ENCODE measurements around the gene ELN. TPM values are rescaled to one million over a fixed set of nuclear protein-coding genes. Genes with fewer than 3 reads are reported as not detected.

Gene ELN
- total and polyA plus RNA-seq, 11 donors, result 17.4 to 81.1 (median 42.8) TPM

DNA sequence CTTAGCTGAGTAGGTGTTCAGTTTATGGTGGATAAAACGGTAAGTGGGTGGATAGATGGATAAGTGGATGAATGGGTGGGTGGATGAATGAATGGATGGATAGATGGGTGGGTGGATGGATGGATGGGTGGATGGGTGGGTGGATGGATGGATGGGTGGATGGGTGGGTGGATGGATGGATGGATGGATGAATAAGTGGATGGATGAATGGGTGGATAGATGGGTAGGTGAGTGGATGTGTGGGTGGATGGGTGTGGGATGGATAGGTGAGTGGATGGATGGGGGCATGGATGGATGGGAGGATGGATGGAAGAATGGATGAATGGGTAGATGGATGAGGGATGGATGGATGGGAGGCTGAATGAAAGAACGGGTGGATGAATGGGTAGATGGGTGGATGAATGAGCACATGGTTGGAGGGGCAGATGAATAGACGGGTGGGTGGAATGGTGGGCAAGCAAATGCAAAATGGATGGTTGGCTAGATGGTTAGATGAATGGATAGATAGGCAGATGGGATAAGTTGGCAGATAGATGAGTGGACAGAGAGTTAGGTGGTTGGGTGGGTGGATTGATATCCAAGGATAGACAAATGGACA, 25.7 kb downstream of the ELN start:
- ATAC-seq (no peak), DNase-seq (no peak)
- H3K36me3 ChIP-seq, result peaks cover 0 to 91% (median 33%) of the 10 kb centered on the region in 9 donors
- no peaks in the 10 kb centered on the region for H3K9me3 ChIP-seq
- TF ChIP-seq, protein P1, sequence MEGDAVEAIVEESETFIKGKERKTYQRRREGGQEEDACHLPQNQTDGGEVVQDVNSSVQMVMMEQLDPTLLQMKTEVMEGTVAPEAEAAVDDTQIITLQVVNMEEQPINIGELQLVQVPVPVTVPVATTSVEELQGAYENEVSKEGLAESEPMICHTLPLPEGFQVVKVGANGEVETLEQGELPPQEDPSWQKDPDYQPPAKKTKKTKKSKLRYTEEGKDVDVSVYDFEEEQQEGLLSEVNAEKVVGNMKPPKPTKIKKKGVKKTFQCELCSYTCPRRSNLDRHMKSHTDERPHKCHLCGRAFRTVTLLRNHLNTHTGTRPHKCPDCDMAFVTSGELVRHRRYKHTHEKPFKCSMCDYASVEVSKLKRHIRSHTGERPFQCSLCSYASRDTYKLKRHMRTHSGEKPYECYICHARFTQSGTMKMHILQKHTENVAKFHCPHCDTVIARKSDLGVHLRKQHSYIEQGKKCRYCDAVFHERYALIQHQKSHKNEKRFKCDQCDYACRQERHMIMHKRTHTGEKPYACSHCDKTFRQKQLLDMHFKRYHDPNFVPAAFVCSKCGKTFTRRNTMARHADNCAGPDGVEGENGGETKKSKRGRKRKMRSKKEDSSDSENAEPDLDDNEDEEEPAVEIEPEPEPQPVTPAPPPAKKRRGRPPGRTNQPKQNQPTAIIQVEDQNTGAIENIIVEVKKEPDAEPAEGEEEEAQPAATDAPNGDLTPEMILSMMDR (IDR thresholded peaks at IDR 0.05), result no peak
- no peak for TF ChIP-seq POLR2A (IDR thresholded peaks at IDR 0.05)
- intact Hi-C loops (cut with DNase I), result no loop called here
- H3K27ac ChIP-seq, result no peak overlapping the region
- H3K4me1 ChIP-seq, result no peaks in the 10 kb centered on the region
- no peak overlapping the region for H3K4me3 ChIP-seq
- 92 to 93% (median 93%) methylated on average over 3 of the region's 3 CpGs for WGBS, 4 donors
- H3K27me3 ChIP-seq, result no peaks in the 10 kb centered on the region

DNA sequence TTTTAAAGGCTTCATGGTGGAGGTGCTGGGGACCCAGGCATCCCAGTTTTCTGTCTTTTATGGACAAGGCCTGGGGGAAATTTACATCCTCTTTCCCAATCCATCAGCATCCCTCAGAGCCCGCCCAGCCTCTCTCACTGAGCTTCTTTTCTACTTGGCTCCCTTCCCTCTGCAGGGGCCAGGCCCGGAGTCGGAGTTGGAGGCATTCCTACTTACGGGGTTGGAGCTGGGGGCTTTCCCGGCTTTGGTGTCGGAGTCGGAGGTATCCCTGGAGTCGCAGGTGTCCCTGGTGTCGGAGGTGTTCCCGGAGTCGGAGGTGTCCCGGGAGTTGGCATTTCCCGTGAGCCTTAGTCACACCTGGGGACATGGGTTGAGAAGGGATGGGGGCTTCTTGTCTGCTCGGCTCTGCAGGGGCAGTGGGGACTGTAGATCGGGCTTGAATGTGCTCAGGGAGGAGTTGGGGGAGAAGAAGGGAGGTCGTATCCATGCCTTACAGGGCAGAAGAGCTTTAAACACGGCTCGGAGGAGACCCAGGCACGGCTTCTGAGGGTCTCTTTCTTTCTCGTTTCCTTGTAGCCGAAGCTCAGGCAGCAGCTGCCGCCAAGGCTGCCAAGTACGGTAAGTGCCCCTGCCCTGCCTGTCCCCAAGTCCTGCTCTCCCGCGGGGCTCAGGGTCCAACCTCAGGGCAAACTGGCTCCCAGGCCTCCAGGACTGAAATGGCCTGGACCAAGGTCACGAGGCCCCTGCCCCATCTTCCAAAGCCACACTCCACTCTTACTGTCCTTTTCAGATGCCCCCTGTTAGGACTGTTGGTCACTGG, 28.3 kb downstream of the ELN start:
- TF ChIP-seq, protein P1 (IDR thresholded peaks at IDR 0.05), result no peak
- TF ChIP-seq POLR2A (IDR thresholded peaks at IDR 0.05), result no peak
- H3K27ac ChIP-seq, result no peak overlapping the region
- no peak overlapping the region for H3K4me3 ChIP-seq
- 84 to 87% (median 86%) methylated on average over 17 to 26 of the region's 26 CpGs for WGBS, 4 donors
- intact Hi-C loops (cut with DNase I), result no loop called here
- no peaks in the 10 kb centered on the region for H3K27me3 ChIP-seq
- peaks cover 0 to 9% (median 0%) of the 10 kb centered on the region in 12 donors for H3K4me1 ChIP-seq
- no peaks in the 10 kb centered on the region for H3K9me3 ChIP-seq
- DNase-seq (peak in 1 of 5 donors; percentile 36), ATAC-seq (no peak)
- H3K36me3 ChIP-seq, result peaks cover 0 to 93% (median 34%) of the 10 kb centered on the region in 9 donors

DNA sequence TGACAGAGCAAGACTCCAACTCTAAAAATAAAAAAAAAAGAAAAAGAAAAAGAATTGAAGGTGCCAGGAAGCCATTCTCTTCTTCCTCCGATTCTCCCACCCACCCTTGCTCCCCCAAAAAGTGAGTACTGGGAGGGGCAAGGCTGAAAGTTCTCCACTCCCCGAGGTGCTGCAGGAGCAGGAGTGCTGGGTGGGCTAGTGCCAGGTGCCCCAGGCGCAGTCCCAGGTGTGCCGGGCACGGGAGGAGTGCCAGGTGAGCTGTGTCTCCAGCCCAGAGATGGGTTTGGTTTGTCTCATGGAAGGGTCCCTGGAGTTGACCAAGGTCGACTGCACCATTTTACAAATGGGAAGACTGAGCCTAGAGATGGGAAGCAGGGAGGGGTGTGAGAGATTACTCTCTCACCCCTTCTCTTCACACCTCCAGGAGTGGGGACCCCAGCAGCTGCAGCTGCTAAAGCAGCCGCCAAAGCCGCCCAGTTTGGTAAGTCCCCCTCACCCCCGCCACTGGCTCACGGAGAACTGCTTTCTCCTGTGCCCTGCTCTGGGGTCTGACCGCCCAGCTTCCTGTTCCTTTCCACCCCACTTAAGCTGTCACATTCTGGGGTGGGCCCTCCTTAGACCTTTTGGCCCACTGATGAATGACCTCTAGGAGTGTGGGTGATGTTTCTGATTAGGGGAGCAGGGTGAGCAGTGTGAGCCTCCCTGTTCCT, 29.4 kb downstream of the ELN start:
- H3K9me3 ChIP-seq, result no peaks in the 10 kb centered on the region
- DNase-seq, result peak in 1 of 5 donors; percentile 25
- H3K4me3 ChIP-seq, result no peak overlapping the region
- TF ChIP-seq POLR2A (IDR thresholded peaks at IDR 0.05), result no peak
- TF ChIP-seq, protein P1 (IDR thresholded peaks at IDR 0.05), result no peak
- no peaks in the 10 kb centered on the region for H3K27me3 ChIP-seq
- 85 to 87% (median 85%) methylated on average over 11 of the region's 11 CpGs for WGBS, 4 donors
- intact Hi-C loops (cut with DNase I), result no loop called here
- ATAC-seq, result no peak
- peaks cover 0 to 89% (median 31%) of the 10 kb centered on the region in 9 donors for H3K36me3 ChIP-seq
- H3K27ac ChIP-seq, result no peak overlapping the region
- H3K4me1 ChIP-seq, result peaks cover 0 to 18% (median 7%) of the 10 kb centered on the region in 12 donors

DNA sequence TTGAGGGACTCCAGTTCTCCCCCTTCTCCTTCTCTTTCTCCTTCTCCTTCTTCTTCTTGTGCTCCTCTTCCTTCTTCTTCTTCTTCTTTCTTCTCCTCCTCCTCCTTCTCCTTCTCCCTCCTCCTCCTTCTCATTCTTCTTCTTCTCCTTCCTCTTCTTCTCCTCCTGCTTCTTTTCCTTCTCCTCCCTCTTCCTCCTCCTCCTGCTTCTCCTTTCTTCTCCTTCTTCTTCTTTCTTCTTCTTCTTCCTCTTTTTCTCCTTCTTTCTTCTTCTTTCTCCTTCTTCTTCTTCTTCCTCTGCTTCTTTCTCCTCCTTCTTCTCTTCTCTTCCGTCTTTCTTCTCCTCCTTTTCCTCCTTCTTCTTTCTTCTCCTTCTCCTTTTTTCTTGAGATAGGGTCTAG, 30.0 kb downstream of the ELN start:
- DNase-seq (no peak), ATAC-seq (no peak)
- intact Hi-C loops (cut with DNase I), result no loop called here
- TF ChIP-seq, protein P1 (IDR thresholded peaks at IDR 0.05), result no peak
- TF ChIP-seq POLR2A (IDR thresholded peaks at IDR 0.05), result no peak
- Histone ChIP-seq H3K9me3 (no peaks in the 10 kb centered on the region), H3K4me1 (peaks cover 0 to 20% (median 7%) of the 10 kb centered on the region in 12 donors), H3K4me3 (no peak overlapping the region), H3K36me3 (peaks cover 0 to 89% (median 29%) of the 10 kb centered on the region in 9 donors), H3K27ac (no peak overlapping the region), H3K27me3 (no peaks in the 10 kb centered on the region)
- WGBS, 4 donors, result 85 to 93% (median 89%) methylated on average over 1 of the region's 1 CpG
